B cell (primary cell): Measurements from ENCODE around the gene APOL2. TPM values are rescaled to one million over a fixed set of nuclear protein-coding genes. Genes with fewer than 3 reads are reported as not detected.

Source experiments
- ATAC-seq: fragments of 200-7000 bp; cut with Tn5 transposase; one replicate; pipeline ENCODE4 v1.10.0; 2021; ENCODE audit warnings: low read depth, mild to moderate bottlenecking, moderate number of reproducible peaks, moderate library complexity
- CTCF ChIA-PET: fragments of 350-600 bp; sonication (Branson Sonifier 250); formaldehyde crosslinking; loops from one replicate; lab custom pipeline; 2021; ENCODE audit warnings: antibody characterized with exemption, inconsistent platforms; lab: Charles Lee
- POLR2A ChIA-PET: fragments of 350-600 bp; sonication (Branson Sonifier 250); formaldehyde crosslinking; loops from one replicate; lab custom pipeline; 2021; ENCODE audit warnings: antibody characterized with exemption; lab: Charles Lee
- DNase-seq: peaks from one replicate; pipeline ENCODE4 v3.0.0; 2013
- H2AFZ ChIP-seq: 2 replicates; pipeline ENCODE4 v1.6.1; 2012; ENCODE audit warnings: mild to moderate bottlenecking, low read depth, low read length; ENCODE audit not compliant: insufficient read depth, poor library complexity, severe bottlenecking
- H3K27ac ChIP-seq, 2 donors: 1 replicate in 1 of 2; 2 replicates in 1 of 2; pipeline ENCODE4 v1.5.1; 2012 to 2013; ENCODE audit warnings: low read length in 2 of 2, mild to moderate bottlenecking in 2 of 2, moderate library complexity in 1 of 2
- H3K27me3 ChIP-seq, 4 experiments: fragments of 200-600 bp in 1 of 4; sonication (generic) in 1 of 4; replicated peaks in 1 of 4; 1 replicate in 2 of 4; 2 replicates in 2 of 4; pipeline versions ENCODE4 v1.6.1 to v1.7.0; 2013 to 2016; ENCODE audit warnings: low read length in 3 of 4, mild to moderate bottlenecking in 2 of 4, mixed read lengths in 1 of 4, moderate library complexity in 1 of 4; ENCODE audit not compliant: insufficient read depth in 4 of 4, control insufficient read depth in 3 of 4; ENCODE audit errors: control extremely low read depth in 1 of 4
- H3K36me3 ChIP-seq, 2 experiments: replicated peaks in 1 of 2; 1 replicate in 1 of 2; 2 replicates in 1 of 2; pipeline versions ENCODE4 v1.6.1 to v1.7.1; 2013; ENCODE audit warnings: low read length in 1 of 2; ENCODE audit not compliant: insufficient read depth in 2 of 2, control insufficient read depth in 1 of 2; ENCODE audit errors: control extremely low read depth in 1 of 2, extremely low read depth in 1 of 2
- H3K4me1 ChIP-seq, 2 donors: fragments of 200-600 bp in 1 of 2; sonication (generic) in 1 of 2; 1 replicate in 1 of 2; 2 replicates in 1 of 2; pipeline versions ENCODE4 v1.5.1 to v1.6.1; 2013 to 2017; ENCODE audit warnings: low read length in 2 of 2; ENCODE audit not compliant: control insufficient read depth in 2 of 2, insufficient read depth in 2 of 2
- H3K4me2 ChIP-seq: replicated peaks from 2 replicates; pipeline ENCODE3; 2012; ENCODE audit warnings: mild to moderate bottlenecking, low read depth, low read length; ENCODE audit not compliant: poor library complexity, severe bottlenecking
- H3K4me3 ChIP-seq, 5 experiments: fragments of 200-600 bp in 1 of 5; sonication (generic) in 1 of 5; 1 replicate in 3 of 5; 2 replicates in 2 of 5; pipeline versions ENCODE4 v1.5.1 to v1.7.0; 2011 to 2016; ENCODE audit warnings: low read length in 4 of 5, mild to moderate bottlenecking in 4 of 5, low read depth in 2 of 5, control low read depth in 1 of 5, moderate library complexity in 1 of 5; ENCODE audit not compliant: insufficient read depth in 1 of 5; ENCODE audit errors: control extremely low read depth in 1 of 5, extremely low read depth in 1 of 5
- H3K79me2 ChIP-seq: fragments of 200-600 bp; sonication (generic); one replicate; pipeline ENCODE4 v1.6.0; 2016; ENCODE audit warnings: low read length; ENCODE audit not compliant: control insufficient read depth, insufficient read depth
- H3K9ac ChIP-seq: fragments of 200-600 bp; sonication (generic); 2 replicates; pipeline ENCODE4 v1.6.1; 2017; ENCODE audit warnings: mild to moderate bottlenecking, low read length, moderate library complexity
- H3K9me3 ChIP-seq, 3 donors: one replicate each; pipeline versions ENCODE4 v1.6.1 to v1.7.1; 2013; ENCODE audit warnings: low read length in 2 of 3; ENCODE audit not compliant: control insufficient read depth in 2 of 3, insufficient read depth in 1 of 3; ENCODE audit errors: control extremely low read depth in 1 of 3
- H4K20me1 ChIP-seq: 2 replicates; pipeline ENCODE4 v1.6.0; 2012; ENCODE audit warnings: mild to moderate bottlenecking, low read length; ENCODE audit not compliant: insufficient read depth, control insufficient read depth, poor library complexity, severe bottlenecking
- H3K27ac Mint-ChIP-seq: one replicate; pipeline ENCODE4 v1.8.0; 2021; ENCODE audit warnings: mixed read lengths
- H3K27me3 Mint-ChIP-seq: one replicate; pipeline ENCODE4 v1.8.0; 2021; ENCODE audit warnings: mixed read lengths
- H3K4me1 Mint-ChIP-seq: one replicate; pipeline ENCODE4 v1.8.0; 2021; ENCODE audit warnings: mixed read lengths
- H3K4me3 Mint-ChIP-seq: one replicate; pipeline ENCODE4 v1.8.0; 2021; ENCODE audit warnings: mixed read lengths
- H3K9me3 Mint-ChIP-seq: one replicate; pipeline ENCODE4 v1.8.0; 2022; ENCODE audit warnings: mixed read lengths; ENCODE audit not compliant: insufficient read depth
- CTCF ChIP-seq: fragments of 200-600 bp; IDR thresholded peaks from one replicate; pipeline ENCODE4 v1.8.0; 2022; ENCODE audit warnings: antibody characterized with exemption, mild to moderate bottlenecking
- EZH2 ChIP-seq: IDR thresholded peaks from 2 replicates; pipeline ENCODE4 v1.6.1; 2012; ENCODE audit warnings: borderline replicate concordance, low read depth, mild to moderate bottlenecking, moderate library complexity, low read length; ENCODE audit not compliant: insufficient read depth, poor library complexity, severe bottlenecking
- WGBS: methylation state at CpG from one replicate; pipeline ENCODE4 v1.1.5; 2013; ENCODE audit warnings: missing lambda C conversion rate; ENCODE audit not compliant: insufficient coverage; 5-methylcytosine and 5-hydroxymethylcytosine counted together
- intact Hi-C: fragments of 100-400 bp; cut with micrococcal nuclease; formaldehyde crosslinking; loops from one replicate; pipeline ENCODE4 v1.10.0; 2022
- polyA plus RNA-seq: library from polyadenylated mRNA; depleted of rRNA; stranded (reverse); fragments of >200 nt; gene quantifications from 2 replicates; pipeline ENCODE4 v1.2.3, GENCODE V29; 2012
- total RNA-seq, 2 donors: library from RNA; stranded (reverse); fragments of 120-200 nt in 1 of 2; gene quantifications; 1 replicate in 1 of 2; 2 replicates in 1 of 2; pipeline versions ENCODE4 v1.2.3 to v1.2.4, GENCODE V29; 2013 to 2022

The APOL2 gene
- total and polyA plus RNA-seq, 2 donors (not counting 1 experiment from before 2014, with no cell fraction given), result 29.4 to 60.6 TPM

- Mint-ChIP-seq H3K9me3 (no peaks in the 10 kb centered on the region), H3K27ac (peak overlapping the region; percentile 97), H3K4me3 (peak overlapping the region; percentile 93), H3K4me1 (peaks cover 56% of the 10 kb centered on the region), H3K27me3 (no peaks in the 10 kb centered on the region)
- H3K27me3 ChIP-seq, result no peaks in the 10 kb centered on the region
- ChIA-PET POLR2A (interaction anchor here (0.6 kb wide), 1 partner anchor 208 kb away, joined by 3 read pairs; no protein-coding TSS in a partner anchor), CTCF (interaction anchor here (0.7 to 2.7 kb wide), 4 partner anchors 10 to 63 kb away, joined by 3 to 12 read pairs (median 4); no protein-coding TSS in a partner anchor)
- peak; percentile 29 for DNase-seq
- H2AFZ ChIP-seq, result no peak overlapping the region
- TF ChIP-seq CTCF (no peak), EZH2 (no peak)
- H3K79me2 ChIP-seq, result peaks cover 30% of the 10 kb centered on the region
- no peak for ATAC-seq
- peak overlapping the region in 4 of 5 experiments; percentile 59 to 94 (median 79) for H3K4me3 ChIP-seq
- intact Hi-C loops, result loop anchor here (2.0 to 5.0 kb wide), 2 partner anchors 40 to 77 kb away; partner anchors contain the start of gene APOL3
- WGBS, result 73% methylated on average over 12 of the region's 12 CpGs
- no peaks in the 10 kb centered on the region for H4K20me1 ChIP-seq
- H3K4me1 ChIP-seq, result peaks cover 29 to 36% of the 10 kb centered on the region in 2 donors
- H3K9me3 ChIP-seq, result no peaks in the 10 kb centered on the region
- H3K36me3 ChIP-seq, result peaks cover 0 to 16% of the 10 kb centered on the region in 2 experiments
- peak overlapping the region; percentile 84 for H3K4me2 ChIP-seq
- peak overlapping the region; percentile 61 to 77 for H3K27ac ChIP-seq
- peak overlapping the region; percentile 85 for H3K9ac ChIP-seq
Measured at GRCh38 chr22:36237462-36238372, 1.6 kb downstream of the APOL2 start.
